Measurements from ENCODE around the gene DDX11. TPM values are rescaled to one million over a fixed set of nuclear protein-coding genes. Genes with fewer than 3 reads are reported as not detected.

DDX11 gene
- total and polyA plus RNA-seq, 2 experiments from 2014 or later, result 66.0 to 103 TPM

- Histone ChIP-seq H3K4me2 (no peak overlapping the region), H3F3A (replicated peaks; ENCODE audit: low read depth) (no peaks in the 10 kb centered on the region), H3K4me3 (no peak overlapping the region), H3K79me2 (replicated peaks; ENCODE audit: insufficient read depth) (no peaks in the 10 kb centered on the region), H3K27me3 (ENCODE audit: insufficient read depth) (no peaks in the 10 kb centered on the region), H2AFZ (no peak overlapping the region), H4K20me1 (replicated peaks; ENCODE audit: insufficient read depth) (no peaks in the 10 kb centered on the region), H3K36me3 (ENCODE audit: insufficient read depth) (no peaks in the 10 kb centered on the region), H3K27ac (ENCODE audit: low read depth) (no peak overlapping the region), H3K9me2 (ENCODE audit: insufficient read depth) (no peaks in the 10 kb centered on the region), H3K4me1 (ENCODE audit: insufficient read depth) (no peaks in the 10 kb centered on the region)
- H3K9me3 Mint-ChIP-seq, result no peaks in the 10 kb centered on the region
- H3K27me3 Mint-ChIP-seq (ENCODE audit: insufficient read depth, low read depth, poor library complexity), result peaks cover 5% of the 10 kb centered on the region
- H3K4me1 Mint-ChIP-seq, result no peaks in the 10 kb centered on the region; the same call in 2 of the 3 replicates
- H3K27ac Mint-ChIP-seq, result no peak overlapping the region
- ATAC-seq (no peak), DNase-seq (ENCODE audit: low spot score) (no peak)
- H3K4me3 Mint-ChIP-seq, result no peak overlapping the region
- no peak for TF ChIP-seq ZNF331 (CRISPR knock-in tag; IDR thresholded peaks at IDR 0.05; ENCODE audit: low read depth)
- no peak for TF ChIP-seq EZH2phosphoT487 (IDR thresholded peaks at IDR 0.05; ENCODE audit: unreplicated experiment)
- TF ChIP-seq CTCF (conservative IDR thresholded peaks at IDR 0.05; ENCODE audit: low read depth in 2 of 2), result no peak
- no peak for TF ChIP-seq EZH2 (IDR thresholded peaks at IDR 0.05; ENCODE audit: low read depth, unreplicated experiment)
- TF ChIP-seq NANOG (IDR thresholded peaks at IDR 0.05; ENCODE audit: borderline replicate concordance), result no peak
- peaks cover 26% of the 10 kb centered on the region; the same call in 2 of the 3 replicates for H3K36me3 Mint-ChIP-seq (ENCODE audit: low read depth)
Observed at GRCh38 chr12:31105668-31106067, 32.0 kb downstream of the DDX11 start.

- ATAC-seq (no peak; the same call in 1 of the 3 replicates), DNase-seq (ENCODE audit: low spot score) (no peak)
- Histone ChIP-seq H4K20me1 (replicated peaks; ENCODE audit: insufficient read depth) (no peaks in the 10 kb centered on the region), H2AFZ (no peak overlapping the region), H3K4me1 (ENCODE audit: insufficient read depth) (no peaks in the 10 kb centered on the region), H3K27ac (ENCODE audit: low read depth) (no peak overlapping the region), H3K79me2 (replicated peaks; ENCODE audit: insufficient read depth) (no peaks in the 10 kb centered on the region), H3K4me2 (no peak overlapping the region), H3K27me3 (ENCODE audit: insufficient read depth) (no peaks in the 10 kb centered on the region), H3K4me3 (no peak overlapping the region), H3K9me2 (ENCODE audit: insufficient read depth) (no peaks in the 10 kb centered on the region), H3F3A (replicated peaks; ENCODE audit: low read depth) (no peaks in the 10 kb centered on the region), H3K36me3 (ENCODE audit: insufficient read depth) (no peaks in the 10 kb centered on the region)
- Mint-ChIP-seq H3K4me3 (no peak overlapping the region), H3K27ac (no peak overlapping the region), H3K9me3 (no peaks in the 10 kb centered on the region), H3K36me3 (ENCODE audit: low read depth) (peaks cover 21% of the 10 kb centered on the region; the same call in 2 of the 3 replicates), H3K4me1 (no peaks in the 10 kb centered on the region; the same call in 2 of the 3 replicates), H3K27me3 (ENCODE audit: insufficient read depth, low read depth, poor library complexity) (peaks cover 5% of the 10 kb centered on the region)
- TF ChIP-seq REST (IDR thresholded peaks at IDR 0.05; ENCODE audit: unreplicated experiment) (no peak), POLR2AphosphoS5 (IDR thresholded peaks at IDR 0.05; ENCODE audit: low read depth) (no peak), ZNF462 (CRISPR knock-in tag; IDR thresholded peaks at IDR 0.05) (no peak), JUNB (IDR thresholded peaks at IDR 0.05; ENCODE audit: unreplicated experiment) (no peak), STAT1 (IDR thresholded peaks at IDR 0.05; ENCODE audit: unreplicated experiment) (no peak)
Observed at GRCh38 chr12:31106101-31106803, 32.6 kb downstream of the DDX11 start.

Measured in GM23338 (cell line).